C4-2B (cell line): ENCODE data around the gene VRK3.
A peak's percentile ranks its signal among the peaks of the same experiment; 100 is the strongest.
"Not testable (repeated sequence)": the region's sequence is repeated elsewhere in the genome, so short reads cannot be mapped to it uniquely, and the experiment has no call there.

Source experiments
- H3K27ac ChIP-seq: fragments of 450-650 bp; 2 replicates; pipeline ENCODE4 v1.5.1; 2017
- CTCF ChIP-seq: fragments of 450-650 bp; conservative IDR thresholded peaks from 2 replicates; pipeline ENCODE4 v1.5.1; 2017; ENCODE audit warnings: mild to moderate bottlenecking
- ZFX ChIP-seq: fragments of 450-650 bp; IDR thresholded peaks from 2 replicates; pipeline ENCODE4 v1.6.1; 2017

The VRK3 gene

DNA sequence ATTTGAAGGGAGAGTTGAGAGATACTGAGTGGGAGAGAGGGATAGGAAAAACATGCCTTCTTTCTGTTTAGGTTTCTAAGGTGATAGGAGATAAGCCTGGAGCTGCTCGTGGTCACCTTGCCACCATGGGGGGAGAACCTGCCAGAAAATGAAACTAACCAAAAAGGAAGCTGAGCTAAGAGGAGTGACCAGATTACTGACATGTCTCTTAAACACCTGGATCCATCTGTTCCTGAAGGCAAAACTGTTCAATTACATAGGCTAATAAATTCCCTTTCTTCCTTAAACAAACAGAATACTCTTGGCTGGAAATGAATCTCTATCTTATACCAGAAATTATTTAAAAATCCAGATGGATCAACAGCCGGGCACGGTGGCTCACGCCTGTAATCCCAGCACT lies 27.9 kb upstream of the VRK3 start:
- no peak overlapping the region for H3K27ac ChIP-seq
- TF ChIP-seq CTCF (no peak), ZFX (no peak)

DNA sequence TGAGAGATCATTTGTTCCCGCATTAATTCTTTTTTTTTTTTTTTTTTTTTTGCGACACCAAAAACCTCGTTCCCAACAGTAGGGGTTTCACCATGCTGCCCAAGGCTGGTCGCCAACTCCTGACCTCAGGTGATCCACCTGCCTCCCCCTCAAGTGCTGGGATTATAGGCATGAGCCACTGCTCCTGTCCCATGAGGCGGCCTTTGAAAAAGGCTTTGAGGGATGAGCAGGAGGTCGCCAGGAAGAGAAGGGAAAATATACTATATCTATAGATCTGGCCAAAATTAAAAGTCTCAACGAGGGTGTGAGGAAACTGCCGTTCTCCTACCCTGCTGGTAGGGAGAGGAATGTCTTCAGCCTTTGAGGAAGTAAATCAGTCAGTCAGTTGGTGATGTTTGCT lies 26.8 kb upstream of the VRK3 start:
- TF ChIP-seq CTCF: no peak
- no peak for TF ChIP-seq ZFX
- H3K27ac ChIP-seq: no peak overlapping the region

DNA sequence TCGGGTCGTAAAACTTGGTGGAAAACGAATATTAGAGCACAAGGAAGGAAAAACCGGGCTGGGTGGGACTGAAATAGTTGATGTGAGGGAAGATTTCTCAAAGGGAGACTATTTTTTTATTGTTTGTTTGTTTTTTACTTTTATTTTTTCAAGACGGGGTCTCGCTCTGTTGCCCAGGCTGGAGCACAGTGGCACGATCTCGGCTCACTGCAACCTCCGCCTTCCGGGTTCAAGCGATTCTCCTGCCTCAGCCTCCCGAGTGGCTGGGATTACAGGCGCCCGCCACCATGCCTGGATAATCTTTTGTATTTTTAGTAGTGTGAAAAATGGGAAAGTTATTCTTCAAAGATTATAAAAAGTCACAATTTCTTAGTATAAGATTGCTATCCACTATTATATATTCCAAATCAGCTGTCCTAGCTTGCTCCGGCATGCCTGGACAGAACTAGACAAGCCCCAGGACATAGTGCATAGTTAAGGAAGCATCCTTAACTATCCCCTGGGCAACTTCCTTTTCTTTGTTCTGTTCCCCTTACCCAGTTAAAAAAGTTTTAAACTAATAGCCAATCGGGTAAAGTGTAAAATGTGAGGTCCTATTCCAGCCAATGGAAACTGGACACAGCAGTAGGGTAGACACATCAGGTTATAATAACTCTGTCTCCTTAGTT lies 26.2 kb upstream of the VRK3 start:
- not testable (repeated sequence) for H3K27ac ChIP-seq

- TF ChIP-seq ZFX (no peak), CTCF (no peak)
- H3K27ac ChIP-seq: no peak overlapping the region
Measured at GRCh38 chr19:50050406-50051227, 25.4 kb upstream of the VRK3 start.

- H3K27ac ChIP-seq: no peak overlapping the region
- TF ChIP-seq ZFX: no peak
- TF ChIP-seq CTCF: no peak
Measured at GRCh38 chr19:50047671-50048070, 22.5 kb upstream of the VRK3 start.

DNA sequence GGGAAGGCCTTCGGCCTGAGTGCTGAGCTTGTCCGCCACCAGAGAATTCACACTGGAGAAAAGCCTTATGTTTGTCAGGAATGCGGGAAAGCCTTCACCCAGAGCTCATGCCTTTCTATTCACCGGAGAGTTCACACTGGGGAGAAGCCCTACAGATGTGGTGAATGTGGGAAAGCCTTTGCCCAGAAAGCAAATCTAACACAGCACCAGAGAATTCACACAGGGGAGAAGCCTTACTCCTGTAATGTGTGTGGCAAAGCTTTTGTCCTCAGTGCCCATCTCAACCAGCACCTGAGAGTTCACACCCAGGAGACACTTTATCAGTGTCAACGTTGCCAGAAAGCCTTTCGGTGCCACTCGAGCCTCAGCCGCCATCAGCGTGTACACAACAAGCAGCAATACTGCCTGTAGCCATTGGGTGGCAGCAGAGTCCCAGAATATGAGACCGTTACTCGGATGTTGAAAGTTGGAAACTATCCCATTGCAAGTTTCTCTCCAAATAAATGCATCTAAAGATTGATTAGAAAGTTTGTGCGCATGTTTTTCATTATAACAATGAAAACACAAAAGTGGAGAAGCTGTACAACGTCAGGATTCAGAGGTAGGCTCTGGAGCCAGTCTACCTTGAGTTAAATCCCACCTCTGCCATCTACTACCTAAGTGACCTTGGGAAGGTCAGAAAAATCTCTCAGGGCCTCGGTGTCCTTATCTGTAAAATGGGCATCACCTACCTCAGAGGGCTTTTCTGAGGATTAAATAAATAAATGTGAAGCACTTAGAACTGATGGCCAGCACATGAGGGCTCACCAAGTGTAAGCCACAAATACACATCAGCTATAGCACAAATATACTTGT lies 21.7 kb upstream of the VRK3 start:
- no peak overlapping the region for H3K27ac ChIP-seq

DNA sequence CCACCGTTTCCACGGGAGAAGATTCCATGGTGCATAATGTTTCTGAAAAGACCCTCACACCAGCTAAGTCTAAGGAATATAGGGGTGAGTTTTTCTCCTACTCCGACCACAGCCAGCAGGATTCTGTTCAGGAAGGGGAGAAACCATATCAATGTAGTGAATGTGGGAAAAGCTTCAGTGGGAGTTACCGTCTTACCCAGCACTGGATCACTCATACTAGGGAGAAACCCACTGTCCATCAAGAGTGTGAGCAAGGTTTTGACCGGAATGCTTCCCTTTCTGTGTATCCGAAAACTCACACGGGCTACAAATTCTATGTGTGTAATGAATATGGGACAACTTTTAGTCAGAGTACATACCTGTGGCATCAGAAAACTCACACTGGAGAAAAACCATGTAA lies 19.8 kb upstream of the VRK3 start:
- H3K27ac ChIP-seq: no peak overlapping the region
- TF ChIP-seq CTCF: no peak
- no peak for TF ChIP-seq ZFX

More for the DNA sequence above, 21.7 kb upstream of the VRK3 start:
- TF ChIP-seq CTCF (peak; percentile 60), ZFX (no peak)
